Measurements from ENCODE around the gene RECQL5. TPM values are rescaled to one million over a fixed set of nuclear protein-coding genes. Genes with fewer than 3 reads are reported as not detected.

The RECQL5 gene
- total RNA-seq, 2 donors from 2014 or later = 54.3 TPM

GRCh38 chr17:75661531-75661930, 5.4 kb downstream of the RECQL5 start:
- H3K4me1 ChIP-seq (ENCODE audit: control insufficient read depth, insufficient read depth, low read length) = no peaks in the 10 kb centered on the region
- no peaks in the 10 kb centered on the region for H3K9me3 ChIP-seq (ENCODE audit: control insufficient read depth, low read length)
- H3K36me3 ChIP-seq (ENCODE audit: control insufficient read depth, insufficient read depth, low read length) = peaks cover 61% of the 10 kb centered on the region
- H3K27ac Mint-ChIP-seq = no peak overlapping the region
- DNase-seq = no peak
- no peak overlapping the region for H3K9ac ChIP-seq (ENCODE audit: extremely low read depth, low read length, poor library complexity, severe bottlenecking)
- H3K4me3 ChIP-seq (ENCODE audit: low read length) = no peak overlapping the region
- H3K27ac ChIP-seq (ENCODE audit: low read depth, low read length) = no peak overlapping the region
- no peaks in the 10 kb centered on the region for H3K27me3 Mint-ChIP-seq (ENCODE audit: insufficient read depth)
- no peaks in the 10 kb centered on the region for H3K27me3 ChIP-seq (ENCODE audit: control insufficient read depth, insufficient read depth, low read length, poor library complexity, severe bottlenecking)
- no peak overlapping the region for H3K4me3 Mint-ChIP-seq
- H3K4me1 Mint-ChIP-seq = peaks cover 2% of the 10 kb centered on the region
- peaks cover 41% of the 10 kb centered on the region for H3K36me3 Mint-ChIP-seq (ENCODE audit: low read depth)
- TF ChIP-seq, protein P1, sequence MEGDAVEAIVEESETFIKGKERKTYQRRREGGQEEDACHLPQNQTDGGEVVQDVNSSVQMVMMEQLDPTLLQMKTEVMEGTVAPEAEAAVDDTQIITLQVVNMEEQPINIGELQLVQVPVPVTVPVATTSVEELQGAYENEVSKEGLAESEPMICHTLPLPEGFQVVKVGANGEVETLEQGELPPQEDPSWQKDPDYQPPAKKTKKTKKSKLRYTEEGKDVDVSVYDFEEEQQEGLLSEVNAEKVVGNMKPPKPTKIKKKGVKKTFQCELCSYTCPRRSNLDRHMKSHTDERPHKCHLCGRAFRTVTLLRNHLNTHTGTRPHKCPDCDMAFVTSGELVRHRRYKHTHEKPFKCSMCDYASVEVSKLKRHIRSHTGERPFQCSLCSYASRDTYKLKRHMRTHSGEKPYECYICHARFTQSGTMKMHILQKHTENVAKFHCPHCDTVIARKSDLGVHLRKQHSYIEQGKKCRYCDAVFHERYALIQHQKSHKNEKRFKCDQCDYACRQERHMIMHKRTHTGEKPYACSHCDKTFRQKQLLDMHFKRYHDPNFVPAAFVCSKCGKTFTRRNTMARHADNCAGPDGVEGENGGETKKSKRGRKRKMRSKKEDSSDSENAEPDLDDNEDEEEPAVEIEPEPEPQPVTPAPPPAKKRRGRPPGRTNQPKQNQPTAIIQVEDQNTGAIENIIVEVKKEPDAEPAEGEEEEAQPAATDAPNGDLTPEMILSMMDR (conservative IDR thresholded peaks at IDR 0.05) = no peak
- 88 to 93% methylated on average over 4 of the region's 4 CpGs for WGBS, 2 experiments (ENCODE audit: insufficient coverage in 1 of 2, insufficient read length in 1 of 2)
- no peaks in the 10 kb centered on the region for H3K9me3 Mint-ChIP-seq

GRCh38 chr17:75658237-75658636, 8.7 kb downstream of the RECQL5 start:
- Histone ChIP-seq H3K36me3 (ENCODE audit: control insufficient read depth, insufficient read depth, low read length) (peaks cover 54% of the 10 kb centered on the region), H3K27ac (ENCODE audit: low read depth, low read length) (no peak overlapping the region), H3K27me3 (ENCODE audit: control insufficient read depth, insufficient read depth, low read length, poor library complexity, severe bottlenecking) (no peaks in the 10 kb centered on the region), H3K9ac (ENCODE audit: extremely low read depth, low read length, poor library complexity, severe bottlenecking) (no peak overlapping the region), H3K4me3 (ENCODE audit: low read length) (no peak overlapping the region), H3K9me3 (ENCODE audit: control insufficient read depth, low read length) (no peaks in the 10 kb centered on the region), H3K4me1 (ENCODE audit: control insufficient read depth, insufficient read depth, low read length) (no peaks in the 10 kb centered on the region)
- TF ChIP-seq, protein P1 (conservative IDR thresholded peaks at IDR 0.05) = no peak
- Mint-ChIP-seq H3K4me1 (no peaks in the 10 kb centered on the region), H3K36me3 (ENCODE audit: low read depth) (peaks cover 47% of the 10 kb centered on the region), H3K4me3 (no peak overlapping the region), H3K27me3 (ENCODE audit: insufficient read depth) (no peaks in the 10 kb centered on the region), H3K27ac (no peak overlapping the region), H3K9me3 (no peaks in the 10 kb centered on the region)
- 92 to 96% methylated on average over 4 to 5 of the region's 5 CpGs for WGBS, 2 experiments (ENCODE audit: insufficient coverage in 1 of 2, insufficient read length in 1 of 2)
- DNase-seq = no peak

GRCh38 chr17:75654176-75654575, 12.8 kb downstream of the RECQL5 start:
- Histone ChIP-seq H3K27me3 (ENCODE audit: control insufficient read depth, insufficient read depth, low read length, poor library complexity, severe bottlenecking) (no peaks in the 10 kb centered on the region), H3K27ac (ENCODE audit: low read depth, low read length) (no peak overlapping the region), H3K9ac (ENCODE audit: extremely low read depth, low read length, poor library complexity, severe bottlenecking) (no peak overlapping the region), H3K4me1 (ENCODE audit: control insufficient read depth, insufficient read depth, low read length) (no peaks in the 10 kb centered on the region), H3K9me3 (ENCODE audit: control insufficient read depth, low read length) (no peaks in the 10 kb centered on the region), H3K36me3 (ENCODE audit: control insufficient read depth, insufficient read depth, low read length) (peaks cover 61% of the 10 kb centered on the region), H3K4me3 (ENCODE audit: low read length) (no peak overlapping the region)
- no peaks in the 10 kb centered on the region for H3K4me1 Mint-ChIP-seq
- 83 to 89% methylated on average over 2 of the region's 2 CpGs for WGBS, 2 experiments (ENCODE audit: insufficient coverage in 1 of 2, insufficient read length in 1 of 2)
- no peaks in the 10 kb centered on the region for H3K9me3 Mint-ChIP-seq
- no peak overlapping the region for H3K27ac Mint-ChIP-seq
- peaks cover 56% of the 10 kb centered on the region for H3K36me3 Mint-ChIP-seq (ENCODE audit: low read depth)
- no peaks in the 10 kb centered on the region for H3K27me3 Mint-ChIP-seq (ENCODE audit: insufficient read depth)
- H3K4me3 Mint-ChIP-seq = no peak overlapping the region
- TF ChIP-seq, protein P1 (conservative IDR thresholded peaks at IDR 0.05) = peak; percentile 35
- DNase-seq = no peak
